HepG2 (cell line): Measurements from ENCODE around the gene FAM222B. TPM values are rescaled to one million over a fixed set of nuclear protein-coding genes. Genes with fewer than 3 reads are reported as not detected.

ENCODE experiments used
- ATF1 ChIP-seq: IDR thresholded peaks from 2 replicates; pipeline ENCODE4 v1.6.1; 2016; ENCODE audit warnings: mild to moderate bottlenecking, control low read depth
- ETV5 ChIP-seq: IDR thresholded peaks from 2 replicates; pipeline ENCODE4 v1.6.1; 2018; ENCODE audit warnings: missing biosample characterization, missing genetic modification reagents, inconsistent platforms, borderline replicate concordance
- GABPA ChIP-seq, 2 experiments: IDR thresholded peaks; 2 replicates each; pipeline ENCODE4 v1.6.1; 2011 to 2016; ENCODE audit warnings: low read depth in 2 of 2, low read length in 1 of 2, missing biosample characterization in 1 of 2, missing genetic modification characterization in 1 of 2
- KMT2B ChIP-seq: IDR thresholded peaks from 2 replicates; pipeline ENCODE4 v1.6.1; 2016; ENCODE audit warnings: missing genetic modification reagents, missing compliant biosample characterization
- MYC ChIP-seq: sonication (generic); formaldehyde crosslinking; IDR thresholded peaks from 2 replicates; pipeline ENCODE4 v1.9.0; 2021; ENCODE audit warnings: missing genetic modification reagents, borderline replicate concordance
- NR3C1 ChIP-seq: sonication (generic); formaldehyde crosslinking; IDR thresholded peaks from 2 replicates; pipeline ENCODE4 v1.4.0; 2020; ENCODE audit warnings: missing genetic modification reagents
- POLR2A ChIP-seq, 2 experiments: IDR thresholded peaks; 2 replicates each; pipeline ENCODE4 v1.6.1; 2011; ENCODE audit warnings: low read depth in 2 of 2, low read length in 2 of 2, mild to moderate bottlenecking in 1 of 2, moderate library complexity in 1 of 2; ENCODE audit not compliant: insufficient read depth in 1 of 2
- SRSF1 ChIP-seq: fragments of 200-400 bp; formaldehyde crosslinking; optimal IDR thresholded peaks from 2 replicates; pipeline ENCODE3; 2017; ENCODE audit warnings: mild to moderate bottlenecking, low read depth, low read length, moderate library complexity
- ZNF75D ChIP-seq: sonication (generic); formaldehyde crosslinking; IDR thresholded peaks from 2 replicates; pipeline ENCODE4 v1.8.1; 2023; ENCODE audit warnings: missing genetic modification reagents, mild to moderate bottlenecking, borderline replicate concordance
- ZNF781 ChIP-seq: sonication (generic); formaldehyde crosslinking; IDR thresholded peaks from 2 replicates; pipeline ENCODE4 v1.5.1; 2020; ENCODE audit warnings: borderline replicate concordance, mild to moderate bottlenecking, missing genetic modification reagents; ENCODE audit errors: not compliant biosample characterization
- polyA plus RNA-seq, 8 experiments: library from polyadenylated mRNA; depleted of rRNA in 3 of 8; stranded (reverse) in 7 of 8; unstranded in 1 of 8; fragments of >200 nt; fragmentation: Illumina TruSeq in 4 of 8; extraction: Trizol in 4 of 8; gene quantifications; 2 replicates each; pipeline versions ENCODE4 v1.2.1 to v1.2.3, GENCODE V29; 2011 to 2016; ENCODE audit warnings: low read depth in 4 of 8, missing spikeins in 1 of 8, mixed read lengths in 1 of 8; ENCODE audit not compliant: insufficient read depth in 1 of 8
- total RNA-seq, 5 experiments: library from RNA; depleted of rRNA; stranded (reverse); fragments of >200 nt; fragmentation: Illumina TruSeq; extraction: Trizol; gene quantifications; 2 replicates each; pipeline ENCODE4 v1.2.3, GENCODE V29; 2016; ENCODE audit warnings: low read depth in 1 of 5
- TF ChIP-seq, protein P1 (sequence below): sonication (generic); formaldehyde crosslinking; IDR thresholded peaks from 2 replicates; pipeline ENCODE4 v1.4.0; 2020; ENCODE audit warnings: missing genetic modification reagents, borderline replicate concordance
- TF ChIP-seq, protein P2 (sequence below): sonication (generic); formaldehyde crosslinking; IDR thresholded peaks from 2 replicates; pipeline ENCODE4 v1.4.0; 2020; ENCODE audit warnings: missing genetic modification reagents, borderline replicate concordance
- TF ChIP-seq, protein P3 (sequence below): sonication (generic); formaldehyde crosslinking; IDR thresholded peaks from 2 replicates; pipeline ENCODE4 v1.5.0; 2020; ENCODE audit warnings: mild to moderate bottlenecking, missing genetic modification reagents, borderline replicate concordance
- TF ChIP-seq, protein P4 (sequence below): sonication (generic); formaldehyde crosslinking; IDR thresholded peaks from 2 replicates; pipeline ENCODE4 v1.4.0; 2020; ENCODE audit warnings: missing genetic modification reagents

FAM222B gene
- total and polyA plus RNA-seq, 2 of the 13 experiments (the other 11 are each of a cell fraction or from before 2014, with no cell fraction given), result 3.5 to 7.3 TPM

DNA sequence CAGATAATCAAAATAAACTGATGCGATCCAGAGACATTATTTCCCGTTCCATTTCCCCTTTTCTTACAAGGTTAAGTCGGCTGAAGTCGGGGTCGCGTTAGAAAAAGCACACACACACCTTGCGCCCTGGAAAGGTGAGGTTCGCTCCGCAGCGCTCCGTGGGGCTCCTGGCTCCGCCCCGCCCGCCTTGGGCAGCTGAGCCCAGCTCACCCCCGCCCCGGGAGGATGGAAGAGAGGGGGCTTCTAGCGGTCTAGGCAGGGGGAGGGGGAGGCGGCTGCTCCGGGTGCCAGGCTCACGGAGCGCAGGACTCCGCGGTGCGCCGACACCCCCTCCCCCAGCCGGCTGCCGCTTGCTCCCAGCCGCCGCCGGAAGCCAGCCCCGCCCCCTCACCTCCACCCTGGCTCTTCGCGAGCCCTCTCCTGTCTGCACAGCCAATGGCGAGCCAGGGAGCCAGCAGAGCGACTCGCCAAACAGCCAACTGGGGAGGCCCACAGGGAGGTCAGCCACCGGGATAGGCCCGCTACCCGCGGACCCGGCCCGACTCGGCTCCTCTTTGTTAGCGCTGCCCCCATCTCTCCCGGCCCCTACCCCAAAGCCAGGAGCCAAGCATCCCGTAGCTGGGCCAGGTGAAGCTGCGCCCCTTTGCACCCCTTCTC, 30.4 kb downstream of the FAM222B start (continued):
- TF ChIP-seq NR3C1 (CRISPR knock-in tag), result no peak
- TF ChIP-seq ZNF781 (CRISPR knock-in tag), result no peak
- peak; percentile 52; the same call in 1 of the 2 replicates for TF ChIP-seq ETV5 (CRISPR knock-in tag)
- no peak for TF ChIP-seq ATF1 (CRISPR knock-in tag)
- TF ChIP-seq KMT2B, result peak; percentile 89
- peak in 1 of 2 experiments; percentile 68; a peak in 2 of 4 replicates for TF ChIP-seq POLR2A (IDR thresholded peaks at IDR 0.05; ENCODE audit: insufficient read depth in 1 of 2, low read depth in 2 of 2, low read length in 2 of 2)
- TF ChIP-seq, protein P1, sequence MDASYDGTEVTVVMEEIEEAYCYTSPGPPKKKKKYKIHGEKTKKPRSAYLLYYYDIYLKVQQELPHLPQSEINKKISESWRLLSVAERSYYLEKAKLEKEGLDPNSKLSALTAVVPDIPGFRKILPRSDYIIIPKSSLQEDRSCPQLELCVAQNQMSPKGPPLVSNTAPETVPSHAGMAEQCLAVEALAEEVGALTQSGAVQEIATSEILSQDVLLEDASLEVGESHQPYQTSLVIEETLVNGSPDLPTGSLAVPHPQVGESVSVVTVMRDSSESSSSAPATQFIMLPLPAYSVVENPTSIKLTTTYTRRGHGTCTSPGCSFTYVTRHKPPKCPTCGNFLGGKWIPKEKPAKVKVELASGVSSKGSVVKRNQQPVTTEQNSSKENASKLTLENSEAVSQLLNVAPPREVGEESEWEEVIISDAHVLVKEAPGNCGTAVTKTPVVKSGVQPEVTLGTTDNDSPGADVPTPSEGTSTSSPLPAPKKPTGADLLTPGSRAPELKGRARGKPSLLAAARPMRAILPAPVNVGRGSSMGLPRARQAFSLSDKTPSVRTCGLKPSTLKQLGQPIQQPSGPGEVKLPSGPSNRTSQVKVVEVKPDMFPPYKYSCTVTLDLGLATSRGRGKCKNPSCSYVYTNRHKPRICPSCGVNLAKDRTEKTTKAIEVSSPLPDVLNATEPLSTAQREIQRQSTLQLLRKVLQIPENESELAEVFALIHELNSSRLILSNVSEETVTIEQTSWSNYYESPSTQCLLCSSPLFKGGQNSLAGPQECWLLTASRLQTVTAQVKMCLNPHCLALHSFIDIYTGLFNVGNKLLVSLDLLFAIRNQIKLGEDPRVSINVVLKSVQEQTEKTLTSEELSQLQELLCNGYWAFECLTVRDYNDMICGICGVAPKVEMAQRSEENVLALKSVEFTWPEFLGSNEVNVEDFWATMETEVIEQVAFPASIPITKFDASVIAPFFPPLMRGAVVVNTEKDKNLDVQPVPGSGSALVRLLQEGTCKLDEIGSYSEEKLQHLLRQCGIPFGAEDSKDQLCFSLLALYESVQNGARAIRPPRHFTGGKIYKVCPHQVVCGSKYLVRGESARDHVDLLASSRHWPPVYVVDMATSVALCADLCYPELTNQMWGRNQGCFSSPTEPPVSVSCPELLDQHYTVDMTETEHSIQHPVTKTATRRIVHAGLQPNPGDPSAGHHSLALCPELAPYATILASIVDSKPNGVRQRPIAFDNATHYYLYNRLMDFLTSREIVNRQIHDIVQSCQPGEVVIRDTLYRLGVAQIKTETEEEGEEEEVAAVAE (CRISPR knock-in tag), result no peak
- TF ChIP-seq, protein P2, sequence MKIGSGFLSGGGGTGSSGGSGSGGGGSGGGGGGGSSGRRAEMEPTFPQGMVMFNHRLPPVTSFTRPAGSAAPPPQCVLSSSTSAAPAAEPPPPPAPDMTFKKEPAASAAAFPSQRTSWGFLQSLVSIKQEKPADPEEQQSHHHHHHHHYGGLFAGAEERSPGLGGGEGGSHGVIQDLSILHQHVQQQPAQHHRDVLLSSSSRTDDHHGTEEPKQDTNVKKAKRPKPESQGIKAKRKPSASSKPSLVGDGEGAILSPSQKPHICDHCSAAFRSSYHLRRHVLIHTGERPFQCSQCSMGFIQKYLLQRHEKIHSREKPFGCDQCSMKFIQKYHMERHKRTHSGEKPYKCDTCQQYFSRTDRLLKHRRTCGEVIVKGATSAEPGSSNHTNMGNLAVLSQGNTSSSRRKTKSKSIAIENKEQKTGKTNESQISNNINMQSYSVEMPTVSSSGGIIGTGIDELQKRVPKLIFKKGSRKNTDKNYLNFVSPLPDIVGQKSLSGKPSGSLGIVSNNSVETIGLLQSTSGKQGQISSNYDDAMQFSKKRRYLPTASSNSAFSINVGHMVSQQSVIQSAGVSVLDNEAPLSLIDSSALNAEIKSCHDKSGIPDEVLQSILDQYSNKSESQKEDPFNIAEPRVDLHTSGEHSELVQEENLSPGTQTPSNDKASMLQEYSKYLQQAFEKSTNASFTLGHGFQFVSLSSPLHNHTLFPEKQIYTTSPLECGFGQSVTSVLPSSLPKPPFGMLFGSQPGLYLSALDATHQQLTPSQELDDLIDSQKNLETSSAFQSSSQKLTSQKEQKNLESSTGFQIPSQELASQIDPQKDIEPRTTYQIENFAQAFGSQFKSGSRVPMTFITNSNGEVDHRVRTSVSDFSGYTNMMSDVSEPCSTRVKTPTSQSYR (CRISPR knock-in tag), result peak; percentile 83
- TF ChIP-seq, protein P3, sequence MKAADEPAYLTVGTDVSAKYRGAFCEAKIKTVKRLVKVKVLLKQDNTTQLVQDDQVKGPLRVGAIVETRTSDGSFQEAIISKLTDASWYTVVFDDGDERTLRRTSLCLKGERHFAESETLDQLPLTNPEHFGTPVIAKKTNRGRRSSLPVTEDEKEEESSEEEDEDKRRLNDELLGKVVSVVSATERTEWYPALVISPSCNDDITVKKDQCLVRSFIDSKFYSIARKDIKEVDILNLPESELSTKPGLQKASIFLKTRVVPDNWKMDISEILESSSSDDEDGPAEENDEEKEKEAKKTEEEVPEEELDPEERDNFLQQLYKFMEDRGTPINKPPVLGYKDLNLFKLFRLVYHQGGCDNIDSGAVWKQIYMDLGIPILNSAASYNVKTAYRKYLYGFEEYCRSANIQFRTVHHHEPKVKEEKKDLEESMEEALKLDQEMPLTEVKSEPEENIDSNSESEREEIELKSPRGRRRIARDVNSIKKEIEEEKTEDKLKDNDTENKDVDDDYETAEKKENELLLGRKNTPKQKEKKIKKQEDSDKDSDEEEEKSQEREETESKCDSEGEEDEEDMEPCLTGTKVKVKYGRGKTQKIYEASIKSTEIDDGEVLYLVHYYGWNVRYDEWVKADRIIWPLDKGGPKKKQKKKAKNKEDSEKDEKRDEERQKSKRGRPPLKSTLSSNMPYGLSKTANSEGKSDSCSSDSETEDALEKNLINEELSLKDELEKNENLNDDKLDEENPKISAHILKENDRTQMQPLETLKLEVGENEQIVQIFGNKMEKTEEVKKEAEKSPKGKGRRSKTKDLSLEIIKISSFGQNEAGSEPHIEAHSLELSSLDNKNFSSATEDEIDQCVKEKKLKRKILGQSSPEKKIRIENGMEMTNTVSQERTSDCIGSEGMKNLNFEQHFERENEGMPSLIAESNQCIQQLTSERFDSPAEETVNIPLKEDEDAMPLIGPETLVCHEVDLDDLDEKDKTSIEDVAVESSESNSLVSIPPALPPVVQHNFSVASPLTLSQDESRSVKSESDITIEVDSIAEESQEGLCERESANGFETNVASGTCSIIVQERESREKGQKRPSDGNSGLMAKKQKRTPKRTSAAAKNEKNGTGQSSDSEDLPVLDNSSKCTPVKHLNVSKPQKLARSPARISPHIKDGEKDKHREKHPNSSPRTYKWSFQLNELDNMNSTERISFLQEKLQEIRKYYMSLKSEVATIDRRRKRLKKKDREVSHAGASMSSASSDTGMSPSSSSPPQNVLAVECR, result peak; percentile 64; the same call in 1 of the 2 replicates
- TF ChIP-seq, protein P4, sequence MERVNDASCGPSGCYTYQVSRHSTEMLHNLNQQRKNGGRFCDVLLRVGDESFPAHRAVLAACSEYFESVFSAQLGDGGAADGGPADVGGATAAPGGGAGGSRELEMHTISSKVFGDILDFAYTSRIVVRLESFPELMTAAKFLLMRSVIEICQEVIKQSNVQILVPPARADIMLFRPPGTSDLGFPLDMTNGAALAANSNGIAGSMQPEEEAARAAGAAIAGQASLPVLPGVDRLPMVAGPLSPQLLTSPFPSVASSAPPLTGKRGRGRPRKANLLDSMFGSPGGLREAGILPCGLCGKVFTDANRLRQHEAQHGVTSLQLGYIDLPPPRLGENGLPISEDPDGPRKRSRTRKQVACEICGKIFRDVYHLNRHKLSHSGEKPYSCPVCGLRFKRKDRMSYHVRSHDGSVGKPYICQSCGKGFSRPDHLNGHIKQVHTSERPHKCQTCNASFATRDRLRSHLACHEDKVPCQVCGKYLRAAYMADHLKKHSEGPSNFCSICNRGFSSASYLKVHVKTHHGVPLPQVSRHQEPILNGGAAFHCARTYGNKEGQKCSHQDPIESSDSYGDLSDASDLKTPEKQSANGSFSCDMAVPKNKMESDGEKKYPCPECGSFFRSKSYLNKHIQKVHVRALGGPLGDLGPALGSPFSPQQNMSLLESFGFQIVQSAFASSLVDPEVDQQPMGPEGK (CRISPR knock-in tag), result 0 out of 2 replicates have a peak, but pooled peaks have one; percentile 54
- peak; percentile 57; the same call in 1 of the 2 replicates for TF ChIP-seq MYC (CRISPR knock-in tag)
- TF ChIP-seq SRSF1, result peak; percentile 46
- TF ChIP-seq ZNF75D (CRISPR knock-in tag), result no peak
- TF ChIP-seq GABPA (IDR thresholded peaks at IDR 0.05; ENCODE audit: low read depth, low read length), result peak; percentile 66
- peak; percentile 85 for TF ChIP-seq GABPA (CRISPR knock-in tag; IDR thresholded peaks at IDR 0.05; ENCODE audit: low read depth)
